Measurements from ENCODE around the gene TRIM6.

TRIM6 gene

GRCh38 chr11:5622802-5623201 is 26.4 kb downstream of the TRIM6 start:
- no peak for TF ChIP-seq FOXM1 (IDR thresholded peaks at IDR 0.05; ENCODE audit: borderline replicate concordance, low read depth)
- no peak for TF ChIP-seq REST (IDR thresholded peaks at IDR 0.05; ENCODE audit: low read depth)
- no peak for TF ChIP-seq USF1 (IDR thresholded peaks at IDR 0.05)
- no peak for TF ChIP-seq YY1 (IDR thresholded peaks at IDR 0.05; ENCODE audit: low read depth)
- no peak for TF ChIP-seq EGR1 (IDR thresholded peaks at IDR 0.05)
- no peak for TF ChIP-seq EP300 (IDR thresholded peaks at IDR 0.05; ENCODE audit: borderline replicate concordance)
- no peak for TF ChIP-seq CREB1 (IDR thresholded peaks at IDR 0.05; ENCODE audit: low read depth)
- TF ChIP-seq RAD21 (IDR thresholded peaks at IDR 0.05; ENCODE audit: low read depth): no peak
- no peak for TF ChIP-seq CEBPB (IDR thresholded peaks at IDR 0.05)
- no peak for TF ChIP-seq NFIC (IDR thresholded peaks at IDR 0.05)
- no peak for TF ChIP-seq MAX (IDR thresholded peaks at IDR 0.05)
- TF ChIP-seq TEAD4 (IDR thresholded peaks at IDR 0.05): no peak
- TF ChIP-seq TAF1 (IDR thresholded peaks at IDR 0.05; ENCODE audit: low read depth): no peak
- no peak for TF ChIP-seq TCF12 (IDR thresholded peaks at IDR 0.05; ENCODE audit: low read depth)
- no peak for TF ChIP-seq ZBTB7A (IDR thresholded peaks at IDR 0.05; ENCODE audit: low read depth)

GRCh38 chr11:5624489-5625279 is 28.2 kb downstream of the TRIM6 start, which contains the start of gene TRIM34:
Gene TRIM34 (plus strand): TSS chr11:5625001. CDS start chr11:5632332, 7,331 bp downstream.
- TF ChIP-seq EGR1 (IDR thresholded peaks at IDR 0.05): no peak
- no peak for TF ChIP-seq FOXM1 (IDR thresholded peaks at IDR 0.05; ENCODE audit: borderline replicate concordance, low read depth)
- no peak for TF ChIP-seq NFIC (IDR thresholded peaks at IDR 0.05)
- TF ChIP-seq TAF1 (IDR thresholded peaks at IDR 0.05; ENCODE audit: low read depth): no peak
- TF ChIP-seq CEBPB (IDR thresholded peaks at IDR 0.05): no peak
- TF ChIP-seq TEAD4 (IDR thresholded peaks at IDR 0.05): no peak
- no peak for TF ChIP-seq RAD21 (IDR thresholded peaks at IDR 0.05; ENCODE audit: low read depth)
- TF ChIP-seq CREB1 (IDR thresholded peaks at IDR 0.05; ENCODE audit: low read depth): no peak
- no peak for TF ChIP-seq MAX (IDR thresholded peaks at IDR 0.05)
- no peak for TF ChIP-seq ZBTB7A (IDR thresholded peaks at IDR 0.05; ENCODE audit: low read depth)
- TF ChIP-seq USF1 (IDR thresholded peaks at IDR 0.05): no peak
- no peak for TF ChIP-seq EP300 (IDR thresholded peaks at IDR 0.05; ENCODE audit: borderline replicate concordance)
- no peak for TF ChIP-seq REST (IDR thresholded peaks at IDR 0.05; ENCODE audit: low read depth)
- TF ChIP-seq YY1 (IDR thresholded peaks at IDR 0.05; ENCODE audit: low read depth): no peak
- TF ChIP-seq TCF12 (IDR thresholded peaks at IDR 0.05; ENCODE audit: low read depth): no peak

- TF ChIP-seq TCF12 (IDR thresholded peaks at IDR 0.05; ENCODE audit: low read depth) (no peak), TEAD4 (IDR thresholded peaks at IDR 0.05) (no peak), MAX (IDR thresholded peaks at IDR 0.05) (no peak), NFIC (IDR thresholded peaks at IDR 0.05) (no peak), TAF1 (IDR thresholded peaks at IDR 0.05; ENCODE audit: low read depth) (no peak), USF1 (IDR thresholded peaks at IDR 0.05) (no peak), ZBTB7A (IDR thresholded peaks at IDR 0.05; ENCODE audit: low read depth) (no peak), CEBPB (IDR thresholded peaks at IDR 0.05) (no peak), REST (IDR thresholded peaks at IDR 0.05; ENCODE audit: low read depth) (no peak), RAD21 (IDR thresholded peaks at IDR 0.05; ENCODE audit: low read depth) (no peak), EGR1 (IDR thresholded peaks at IDR 0.05) (no peak), FOXM1 (IDR thresholded peaks at IDR 0.05; ENCODE audit: borderline replicate concordance, low read depth) (no peak), CREB1 (IDR thresholded peaks at IDR 0.05; ENCODE audit: low read depth) (no peak), EP300 (IDR thresholded peaks at IDR 0.05; ENCODE audit: borderline replicate concordance) (no peak), YY1 (IDR thresholded peaks at IDR 0.05; ENCODE audit: low read depth) (no peak)
Measured at GRCh38 chr11:5625281-5625680, 28.8 kb downstream of the TRIM6 start.

Data from Ishikawa (cell line).